Liver (tissue), 3 donors: ENCODE results near the gene SLIRP.

Experiments used
- EGR1 ChIP-seq, 2 donors: IDR thresholded peaks; 2 replicates each; pipeline ENCODE4 v1.6.1; 2016 to 2018; ENCODE audit warnings: antibody characterized with exemption in 2 of 2, low read depth in 2 of 2
- FOXA2 ChIP-seq: IDR thresholded peaks from 2 replicates; pipeline ENCODE4 v1.6.1; 2016; ENCODE audit warnings: antibody characterized with exemption
- HNF4A ChIP-seq, 2 donors: conservative IDR thresholded peaks; 2 replicates each; pipeline ENCODE4 v1.6.1; 2016; ENCODE audit warnings: antibody characterized with exemption in 2 of 2, mild to moderate bottlenecking in 2 of 2
- JUND ChIP-seq, 2 donors: IDR thresholded peaks; 2 replicates each; pipeline ENCODE4 v1.6.1; 2016; ENCODE audit warnings: antibody characterized with exemption in 2 of 2
- RAD21 ChIP-seq, 2 donors: IDR thresholded peaks; 2 replicates each; pipeline ENCODE4 v1.6.1; 2016; ENCODE audit warnings: antibody characterized with exemption in 2 of 2, mild to moderate bottlenecking in 2 of 2
- RXRA ChIP-seq, 2 donors: IDR thresholded peaks; 2 replicates each; pipeline ENCODE4 v1.6.1; 2017 to 2018; ENCODE audit warnings: antibody characterized with exemption in 2 of 2, mild to moderate bottlenecking in 1 of 2
- SP1 ChIP-seq: IDR thresholded peaks from 2 replicates; pipeline ENCODE4 v1.6.1; 2018; ENCODE audit warnings: antibody characterized with exemption, mild to moderate bottlenecking
- TAF1 ChIP-seq: conservative IDR thresholded peaks from 2 replicates; pipeline ENCODE4 v1.6.1; 2016; ENCODE audit warnings: antibody characterized with exemption, mild to moderate bottlenecking
- YY1 ChIP-seq: IDR thresholded peaks from 2 replicates; pipeline ENCODE4 v1.6.1; 2016; ENCODE audit warnings: antibody characterized with exemption, mild to moderate bottlenecking
- TF ChIP-seq, protein P1 (sequence below): fragments of 150-350 bp; IDR thresholded peaks from 2 replicates; pipeline ENCODE4 v1.5.1; 2017; ENCODE audit warnings: improper control_type of control experiment, low read depth, low read length; ENCODE audit not compliant: missing input control
- TF ChIP-seq, protein P2 (sequence below): IDR thresholded peaks from 2 replicates; pipeline ENCODE4 v1.6.1; 2016; ENCODE audit warnings: antibody characterized with exemption, mild to moderate bottlenecking
- TF ChIP-seq, protein P3 (sequence below): IDR thresholded peaks from 2 replicates; pipeline ENCODE4 v1.6.1; 2016; ENCODE audit warnings: antibody characterized with exemption
- TF ChIP-seq, protein P4 (sequence below): IDR thresholded peaks from 2 replicates; pipeline ENCODE4 v1.6.1; 2016; ENCODE audit warnings: antibody characterized with exemption
- TF ChIP-seq, protein P5 (sequence below): IDR thresholded peaks from 2 replicates; pipeline ENCODE4 v1.6.1; 2016; ENCODE audit warnings: antibody characterized with exemption
- donor health status: healthy.
- donor health status: healthy.

DNA sequence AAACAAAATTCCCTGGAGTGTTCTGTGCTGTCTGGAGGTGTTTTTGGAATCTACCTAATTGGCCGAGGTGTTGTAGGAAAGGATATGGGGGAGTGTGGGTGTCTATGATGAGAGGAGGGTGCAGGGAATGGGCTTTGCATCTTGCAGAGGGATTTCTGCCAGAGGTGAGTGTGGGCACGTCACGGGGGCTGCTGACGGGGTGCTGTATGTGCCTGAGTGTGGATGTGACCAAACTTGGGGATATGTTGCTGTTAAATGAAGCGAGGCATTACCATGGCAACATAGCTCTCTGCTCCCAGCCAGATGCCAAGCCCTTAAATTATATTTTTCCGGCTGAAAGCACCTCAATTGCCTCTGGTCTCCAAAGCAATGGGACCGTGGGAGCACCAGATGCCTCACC, 47.1 kb upstream of the SLIRP start:
- TF ChIP-seq RAD21 (IDR thresholded peaks at IDR 0.05), result no peak
- TF ChIP-seq, protein P1, sequence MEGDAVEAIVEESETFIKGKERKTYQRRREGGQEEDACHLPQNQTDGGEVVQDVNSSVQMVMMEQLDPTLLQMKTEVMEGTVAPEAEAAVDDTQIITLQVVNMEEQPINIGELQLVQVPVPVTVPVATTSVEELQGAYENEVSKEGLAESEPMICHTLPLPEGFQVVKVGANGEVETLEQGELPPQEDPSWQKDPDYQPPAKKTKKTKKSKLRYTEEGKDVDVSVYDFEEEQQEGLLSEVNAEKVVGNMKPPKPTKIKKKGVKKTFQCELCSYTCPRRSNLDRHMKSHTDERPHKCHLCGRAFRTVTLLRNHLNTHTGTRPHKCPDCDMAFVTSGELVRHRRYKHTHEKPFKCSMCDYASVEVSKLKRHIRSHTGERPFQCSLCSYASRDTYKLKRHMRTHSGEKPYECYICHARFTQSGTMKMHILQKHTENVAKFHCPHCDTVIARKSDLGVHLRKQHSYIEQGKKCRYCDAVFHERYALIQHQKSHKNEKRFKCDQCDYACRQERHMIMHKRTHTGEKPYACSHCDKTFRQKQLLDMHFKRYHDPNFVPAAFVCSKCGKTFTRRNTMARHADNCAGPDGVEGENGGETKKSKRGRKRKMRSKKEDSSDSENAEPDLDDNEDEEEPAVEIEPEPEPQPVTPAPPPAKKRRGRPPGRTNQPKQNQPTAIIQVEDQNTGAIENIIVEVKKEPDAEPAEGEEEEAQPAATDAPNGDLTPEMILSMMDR, result no peak
- TF ChIP-seq, protein P2, sequence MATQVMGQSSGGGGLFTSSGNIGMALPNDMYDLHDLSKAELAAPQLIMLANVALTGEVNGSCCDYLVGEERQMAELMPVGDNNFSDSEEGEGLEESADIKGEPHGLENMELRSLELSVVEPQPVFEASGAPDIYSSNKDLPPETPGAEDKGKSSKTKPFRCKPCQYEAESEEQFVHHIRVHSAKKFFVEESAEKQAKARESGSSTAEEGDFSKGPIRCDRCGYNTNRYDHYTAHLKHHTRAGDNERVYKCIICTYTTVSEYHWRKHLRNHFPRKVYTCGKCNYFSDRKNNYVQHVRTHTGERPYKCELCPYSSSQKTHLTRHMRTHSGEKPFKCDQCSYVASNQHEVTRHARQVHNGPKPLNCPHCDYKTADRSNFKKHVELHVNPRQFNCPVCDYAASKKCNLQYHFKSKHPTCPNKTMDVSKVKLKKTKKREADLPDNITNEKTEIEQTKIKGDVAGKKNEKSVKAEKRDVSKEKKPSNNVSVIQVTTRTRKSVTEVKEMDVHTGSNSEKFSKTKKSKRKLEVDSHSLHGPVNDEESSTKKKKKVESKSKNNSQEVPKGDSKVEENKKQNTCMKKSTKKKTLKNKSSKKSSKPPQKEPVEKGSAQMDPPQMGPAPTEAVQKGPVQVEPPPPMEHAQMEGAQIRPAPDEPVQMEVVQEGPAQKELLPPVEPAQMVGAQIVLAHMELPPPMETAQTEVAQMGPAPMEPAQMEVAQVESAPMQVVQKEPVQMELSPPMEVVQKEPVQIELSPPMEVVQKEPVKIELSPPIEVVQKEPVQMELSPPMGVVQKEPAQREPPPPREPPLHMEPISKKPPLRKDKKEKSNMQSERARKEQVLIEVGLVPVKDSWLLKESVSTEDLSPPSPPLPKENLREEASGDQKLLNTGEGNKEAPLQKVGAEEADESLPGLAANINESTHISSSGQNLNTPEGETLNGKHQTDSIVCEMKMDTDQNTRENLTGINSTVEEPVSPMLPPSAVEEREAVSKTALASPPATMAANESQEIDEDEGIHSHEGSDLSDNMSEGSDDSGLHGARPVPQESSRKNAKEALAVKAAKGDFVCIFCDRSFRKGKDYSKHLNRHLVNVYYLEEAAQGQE, result no peak
- TF ChIP-seq, protein P3, sequence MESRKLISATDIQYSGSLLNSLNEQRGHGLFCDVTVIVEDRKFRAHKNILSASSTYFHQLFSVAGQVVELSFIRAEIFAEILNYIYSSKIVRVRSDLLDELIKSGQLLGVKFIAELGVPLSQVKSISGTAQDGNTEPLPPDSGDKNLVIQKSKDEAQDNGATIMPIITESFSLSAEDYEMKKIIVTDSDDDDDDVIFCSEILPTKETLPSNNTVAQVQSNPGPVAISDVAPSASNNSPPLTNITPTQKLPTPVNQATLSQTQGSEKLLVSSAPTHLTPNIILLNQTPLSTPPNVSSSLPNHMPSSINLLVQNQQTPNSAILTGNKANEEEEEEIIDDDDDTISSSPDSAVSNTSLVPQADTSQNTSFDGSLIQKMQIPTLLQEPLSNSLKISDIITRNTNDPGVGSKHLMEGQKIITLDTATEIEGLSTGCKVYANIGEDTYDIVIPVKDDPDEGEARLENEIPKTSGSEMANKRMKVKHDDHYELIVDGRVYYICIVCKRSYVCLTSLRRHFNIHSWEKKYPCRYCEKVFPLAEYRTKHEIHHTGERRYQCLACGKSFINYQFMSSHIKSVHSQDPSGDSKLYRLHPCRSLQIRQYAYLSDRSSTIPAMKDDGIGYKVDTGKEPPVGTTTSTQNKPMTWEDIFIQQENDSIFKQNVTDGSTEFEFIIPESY, result no peak
- TF ChIP-seq YY1, result no peak
- TF ChIP-seq HNF4A (conservative IDR thresholded peaks at IDR 0.05), result no peak
- TF ChIP-seq, protein P4, sequence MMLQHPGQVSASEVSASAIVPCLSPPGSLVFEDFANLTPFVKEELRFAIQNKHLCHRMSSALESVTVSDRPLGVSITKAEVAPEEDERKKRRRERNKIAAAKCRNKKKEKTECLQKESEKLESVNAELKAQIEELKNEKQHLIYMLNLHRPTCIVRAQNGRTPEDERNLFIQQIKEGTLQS, result no peak
- no peak for TF ChIP-seq JUND (IDR thresholded peaks at IDR 0.05)
- no peak for TF ChIP-seq RXRA (IDR thresholded peaks at IDR 0.05)
- no peak for TF ChIP-seq FOXA2
- TF ChIP-seq TAF1, result no peak
- no peak for TF ChIP-seq SP1
- no peak for TF ChIP-seq EGR1 (IDR thresholded peaks at IDR 0.05; ENCODE audit: low read depth in 2 of 2)
- TF ChIP-seq, protein P5, sequence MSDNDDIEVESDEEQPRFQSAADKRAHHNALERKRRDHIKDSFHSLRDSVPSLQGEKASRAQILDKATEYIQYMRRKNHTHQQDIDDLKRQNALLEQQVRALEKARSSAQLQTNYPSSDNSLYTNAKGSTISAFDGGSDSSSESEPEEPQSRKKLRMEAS, result no peak
